GM19467 (cell line): ENCODE measurements around the gene COQ7.

Experiments
- ATAC-seq: cut with Tn5 transposase; IDR thresholded peaks from one replicate; pipeline ENCODE4 v1.9.1; 2021; ENCODE audit warnings: mild to moderate bottlenecking, moderate library complexity; ENCODE audit not compliant: unreplicated experiment

Gene COQ7

DNA sequence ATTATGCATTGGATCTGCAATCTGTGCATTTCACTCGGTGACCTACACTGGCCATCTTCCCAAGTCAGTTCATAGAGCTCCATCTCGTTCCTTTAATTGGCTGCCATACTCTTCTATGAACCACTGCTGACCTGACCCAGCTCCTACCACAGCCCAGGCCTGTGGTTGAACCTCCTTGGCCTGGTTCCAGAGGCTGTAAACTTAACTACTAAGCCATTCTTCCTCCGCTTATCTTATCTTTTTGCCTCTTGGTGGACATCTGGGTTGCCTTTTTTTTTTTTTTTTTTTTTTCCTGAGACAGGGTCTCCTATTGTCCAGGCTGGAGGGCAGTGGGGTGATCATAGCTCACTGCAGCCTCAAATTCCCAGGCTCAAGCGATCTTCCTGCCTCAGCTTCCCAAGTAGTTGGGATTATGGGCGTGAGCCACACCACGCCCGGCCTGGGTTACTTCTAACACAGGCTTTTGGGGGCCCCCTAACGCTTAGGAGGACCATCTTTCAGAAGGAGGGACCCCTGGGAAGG is 18.3 kb downstream of the COQ7 start:
- ATAC-seq: no peak

DNA sequence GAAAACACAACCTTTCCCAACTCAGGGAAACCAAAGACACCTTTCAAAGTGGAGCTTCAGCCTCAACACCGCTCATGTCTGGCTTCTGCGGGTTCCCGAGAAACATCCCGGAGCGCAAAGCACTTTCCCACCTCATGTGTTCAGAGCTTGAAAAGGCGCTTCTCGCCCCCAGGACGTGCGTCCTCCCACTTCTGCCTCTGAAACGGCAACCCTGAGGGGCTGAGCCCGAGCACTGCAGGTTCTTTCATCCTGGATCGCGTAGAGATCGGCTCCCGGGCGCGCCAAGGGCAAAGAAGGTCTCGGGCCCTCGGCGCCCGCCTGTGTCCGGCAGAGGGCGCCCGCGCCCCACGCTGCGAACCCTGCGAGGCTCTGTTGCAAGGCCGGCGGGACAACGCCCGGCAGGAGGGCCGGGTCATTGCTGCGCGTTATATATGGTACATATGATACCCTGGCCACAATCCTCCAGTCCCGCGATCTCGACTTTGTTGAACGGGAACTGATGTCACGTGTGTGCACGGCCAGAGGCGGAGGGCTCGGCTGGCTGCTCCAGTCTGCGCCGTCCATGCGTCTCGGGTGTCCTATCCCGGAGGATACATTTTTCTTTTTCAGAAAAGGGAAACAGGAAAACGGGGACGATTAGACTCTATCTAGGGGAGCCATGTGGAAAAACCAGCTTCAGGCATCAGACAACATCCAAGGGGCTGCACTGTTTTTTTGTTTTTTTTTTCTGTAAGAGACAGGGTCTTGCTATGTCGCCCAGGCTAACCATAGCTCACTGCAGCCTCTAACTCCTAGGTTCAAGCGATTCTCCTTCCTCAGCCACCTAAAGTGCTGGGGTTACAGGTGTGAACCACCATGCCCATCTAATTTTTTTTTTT is 19.1 kb downstream of the COQ7 start:
- ATAC-seq: peak; percentile 87

DNA sequence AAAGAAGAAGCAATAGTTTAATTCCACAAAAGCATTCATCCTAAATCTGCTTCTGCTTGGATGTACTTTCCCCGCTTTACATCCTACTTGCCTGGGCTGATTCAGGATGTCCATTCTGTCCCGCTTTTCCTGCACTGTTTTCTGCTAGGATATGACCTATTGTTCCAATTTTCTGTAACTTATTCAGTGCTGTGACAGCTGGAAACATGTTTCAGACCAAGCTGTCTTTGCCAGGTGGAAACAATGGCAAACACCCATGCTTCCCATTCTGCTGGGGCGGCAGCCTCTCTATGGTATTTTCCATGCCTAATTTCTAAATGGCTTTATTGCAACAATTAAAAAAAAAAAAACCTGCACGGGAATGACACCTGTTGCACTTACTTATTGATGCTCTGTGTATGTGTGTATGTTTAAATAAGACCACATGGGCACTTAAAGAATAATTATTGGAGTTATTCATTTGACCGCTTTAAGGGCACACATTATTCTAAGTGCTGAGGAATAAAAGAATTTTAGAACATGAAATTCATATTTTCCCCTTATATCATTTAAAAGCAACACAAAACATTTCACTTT is 21.0 kb downstream of the COQ7 start:
- no peak for ATAC-seq

DNA sequence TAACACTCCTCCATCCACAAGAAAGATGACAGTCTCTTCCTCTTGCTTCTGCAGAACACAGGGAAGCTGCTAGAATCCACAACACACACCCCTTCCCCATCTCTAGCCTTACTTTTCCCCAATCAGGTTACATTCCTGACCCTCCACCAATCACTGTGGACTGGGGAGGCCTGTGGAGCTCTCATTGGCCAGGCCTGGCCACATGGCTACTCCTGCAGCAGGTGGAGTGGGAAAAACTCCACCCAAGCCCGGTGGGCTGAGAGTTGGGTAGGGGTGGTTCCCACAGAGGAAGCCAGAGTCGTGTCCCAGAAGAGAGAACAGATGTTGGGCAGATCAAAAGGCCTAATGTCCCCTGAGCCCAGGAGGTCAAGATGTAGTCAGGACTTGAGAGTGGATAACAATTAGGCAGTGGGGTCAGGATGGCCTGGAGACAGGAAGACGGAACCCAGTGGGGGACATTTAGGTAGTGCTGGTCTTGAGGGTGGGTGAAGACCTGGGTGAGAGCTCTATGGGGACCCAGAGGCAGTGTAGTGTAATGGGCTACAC is 22.1 kb downstream of the COQ7 start:
- ATAC-seq: no peak

DNA sequence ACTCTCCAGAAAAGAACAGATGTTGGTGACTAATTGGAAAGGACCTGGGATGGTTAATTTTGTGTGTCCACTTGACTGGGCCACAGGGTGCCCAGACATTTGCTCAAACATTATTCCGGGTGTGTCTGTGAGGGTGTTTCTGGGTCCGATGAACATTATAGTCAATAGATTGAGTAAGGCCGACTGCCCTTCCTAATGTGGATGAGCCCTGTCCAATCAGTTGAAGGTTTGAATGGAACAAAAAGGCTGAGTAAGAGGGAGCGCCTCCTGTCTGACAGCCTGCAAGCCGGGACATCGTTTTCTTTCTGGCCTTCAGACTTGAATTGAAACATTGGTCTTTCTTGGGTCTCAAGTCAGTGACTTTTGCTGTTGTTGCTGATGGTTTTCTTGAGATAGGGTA is 23.5 kb downstream of the COQ7 start:
- no peak for ATAC-seq

DNA sequence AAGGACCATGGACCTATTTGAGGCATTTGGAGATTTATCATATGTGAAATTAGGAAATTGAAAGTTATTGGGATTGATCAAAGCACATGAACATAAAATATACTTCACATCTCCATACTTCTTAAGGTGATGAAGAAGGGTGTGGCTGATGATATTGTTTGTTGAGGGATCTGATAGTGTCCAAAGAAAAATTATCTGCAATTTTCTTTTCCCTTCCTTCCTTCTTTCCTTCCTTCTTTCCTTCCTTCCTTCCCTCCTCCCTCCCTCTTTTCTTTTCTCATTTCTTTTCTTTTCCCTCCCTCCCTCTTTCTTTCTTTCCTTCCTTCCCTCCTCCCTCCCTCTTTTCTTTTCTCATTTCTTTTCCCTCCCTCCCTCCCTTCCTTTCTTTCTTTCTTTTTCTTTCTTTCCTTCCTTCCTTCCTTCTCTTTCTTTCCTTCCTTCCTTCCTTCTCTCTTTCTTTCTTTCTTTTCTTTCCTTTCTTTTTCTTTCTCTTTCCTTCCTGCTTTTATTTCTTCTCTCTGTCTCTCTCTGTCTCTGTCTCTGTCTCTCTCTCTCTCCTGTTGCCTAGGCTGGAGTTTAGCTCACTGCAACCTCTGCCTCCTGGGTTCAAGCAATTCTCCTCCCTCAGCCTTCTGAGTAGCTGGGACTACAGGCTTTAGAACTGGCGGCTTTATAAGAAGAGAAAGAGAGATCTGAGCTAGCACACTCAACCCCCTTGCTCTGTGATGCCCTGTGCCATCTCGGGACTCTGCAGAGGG is 25.4 kb downstream of the COQ7 start:
- no peak for ATAC-seq

DNA sequence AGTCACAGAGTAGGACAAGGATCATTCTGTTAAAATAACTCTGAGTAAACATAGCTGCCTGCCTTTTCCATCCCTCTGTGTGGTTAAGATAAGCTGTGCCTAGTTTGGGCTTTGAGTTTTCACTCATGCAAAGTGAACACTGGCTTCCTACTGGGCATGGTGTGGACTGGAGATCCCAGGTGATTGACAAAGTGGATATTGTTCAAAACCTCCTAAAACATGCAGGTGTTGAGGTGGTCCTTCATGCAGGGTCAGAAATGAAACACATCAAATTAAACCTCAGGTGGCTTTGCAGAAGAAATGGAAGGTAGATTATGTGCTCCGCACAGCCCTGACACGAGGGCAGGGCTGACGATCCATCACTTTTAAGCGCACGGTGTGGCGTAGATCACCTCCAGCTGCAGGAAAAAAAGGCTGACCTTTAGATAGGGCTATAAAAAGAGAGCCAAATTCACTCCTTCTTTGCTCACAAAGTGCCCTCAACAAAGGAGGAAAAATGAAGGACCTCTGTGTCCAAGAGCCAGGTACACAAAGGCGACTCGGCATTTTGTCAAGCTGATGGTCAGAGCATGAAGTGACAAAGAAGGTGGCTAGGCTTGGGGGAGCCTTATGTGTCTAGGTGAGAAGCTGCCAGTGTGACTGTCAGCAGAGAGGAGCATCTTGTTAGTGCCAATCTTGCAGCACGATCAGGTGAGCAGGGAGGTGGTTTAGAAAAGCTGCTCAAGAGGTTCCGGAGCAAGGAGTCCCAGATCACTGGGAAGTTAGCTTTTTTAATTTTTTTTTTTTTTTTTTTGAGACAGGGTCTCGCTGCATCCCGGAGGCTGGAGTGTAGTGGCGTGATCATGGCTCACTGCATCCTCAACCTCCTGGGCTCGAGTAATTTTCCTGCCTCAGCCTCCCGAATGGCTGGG is 26.5 kb downstream of the COQ7 start:
- no peak for ATAC-seq

DNA sequence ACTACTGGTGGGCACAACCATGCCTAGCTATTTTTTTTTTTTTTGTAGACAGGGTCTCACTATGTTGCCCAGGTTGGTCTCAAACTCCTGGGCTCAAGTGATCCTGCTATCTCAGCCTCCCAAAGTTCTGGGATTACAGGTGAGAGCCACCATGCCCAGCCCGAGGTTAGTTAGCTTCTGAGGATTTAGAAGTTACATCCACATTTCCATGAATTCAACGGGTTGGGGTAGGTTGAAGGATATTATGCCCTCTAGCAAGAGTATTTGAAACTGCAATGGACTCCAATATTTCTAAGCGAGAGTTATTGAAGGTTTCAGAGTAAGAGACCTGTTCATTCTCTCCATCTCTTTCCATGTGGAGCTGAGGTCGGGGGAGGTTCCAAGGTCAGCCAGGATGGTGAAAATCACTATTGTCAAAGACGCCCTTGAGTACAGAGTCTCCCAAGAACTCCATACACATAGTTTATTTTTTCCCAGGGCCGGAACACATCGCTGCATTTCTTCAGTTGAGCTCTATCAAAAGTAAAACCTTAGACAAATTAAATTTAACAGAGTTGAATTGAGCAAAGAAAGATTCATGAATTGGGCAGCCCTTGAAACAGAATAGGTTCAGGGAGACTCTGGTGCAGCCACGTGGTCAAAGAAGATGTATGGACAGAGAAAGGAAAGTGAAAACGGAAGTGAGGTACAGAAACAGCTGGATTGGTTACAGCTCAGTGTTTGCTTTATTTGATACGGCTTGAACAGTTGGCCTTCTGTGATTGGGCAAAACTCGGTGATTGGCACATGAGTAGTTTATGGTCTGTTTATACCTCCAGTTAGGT is 27.3 kb downstream of the COQ7 start:
- ATAC-seq: no peak

DNA sequence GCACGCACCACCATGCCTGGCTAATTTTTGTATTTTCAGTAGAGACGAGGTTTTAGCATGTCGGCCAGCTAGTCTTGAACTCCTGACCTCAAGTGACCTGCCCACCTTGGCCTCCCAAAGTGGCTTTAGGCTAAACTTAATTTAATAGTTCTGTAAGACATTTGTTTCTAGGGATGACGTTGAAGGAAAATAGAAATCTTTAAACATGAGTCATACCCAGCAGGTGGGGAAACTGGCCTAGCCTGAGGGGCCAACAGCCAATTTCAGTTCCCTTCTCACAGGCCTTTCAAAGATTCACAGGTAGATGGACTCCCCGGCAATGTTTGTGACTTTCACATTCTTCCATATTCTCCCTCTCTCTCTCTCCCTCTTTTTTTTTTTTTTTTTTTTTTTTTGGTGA is 28.2 kb downstream of the COQ7 start:
- ATAC-seq: no peak

DNA sequence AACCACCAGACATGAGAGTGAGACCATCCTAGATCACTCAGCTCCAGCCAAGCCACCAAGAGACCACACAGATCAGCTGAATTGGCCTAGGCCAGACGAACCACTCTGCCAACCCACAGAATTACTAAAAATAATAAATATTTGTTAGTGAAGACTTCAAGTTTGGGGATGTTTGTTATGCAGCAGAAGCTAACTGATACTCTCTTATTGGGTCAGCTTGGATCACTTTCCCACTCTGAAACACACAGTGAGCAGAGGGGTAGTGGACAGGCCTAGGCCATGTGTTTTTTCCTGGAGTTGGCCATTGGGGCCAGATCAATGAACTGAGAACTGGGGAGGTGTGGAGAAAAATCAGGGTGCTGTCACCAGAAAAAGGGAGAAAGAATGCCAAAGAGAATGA is 30.8 kb downstream of the COQ7 start:
- no peak for ATAC-seq

DNA sequence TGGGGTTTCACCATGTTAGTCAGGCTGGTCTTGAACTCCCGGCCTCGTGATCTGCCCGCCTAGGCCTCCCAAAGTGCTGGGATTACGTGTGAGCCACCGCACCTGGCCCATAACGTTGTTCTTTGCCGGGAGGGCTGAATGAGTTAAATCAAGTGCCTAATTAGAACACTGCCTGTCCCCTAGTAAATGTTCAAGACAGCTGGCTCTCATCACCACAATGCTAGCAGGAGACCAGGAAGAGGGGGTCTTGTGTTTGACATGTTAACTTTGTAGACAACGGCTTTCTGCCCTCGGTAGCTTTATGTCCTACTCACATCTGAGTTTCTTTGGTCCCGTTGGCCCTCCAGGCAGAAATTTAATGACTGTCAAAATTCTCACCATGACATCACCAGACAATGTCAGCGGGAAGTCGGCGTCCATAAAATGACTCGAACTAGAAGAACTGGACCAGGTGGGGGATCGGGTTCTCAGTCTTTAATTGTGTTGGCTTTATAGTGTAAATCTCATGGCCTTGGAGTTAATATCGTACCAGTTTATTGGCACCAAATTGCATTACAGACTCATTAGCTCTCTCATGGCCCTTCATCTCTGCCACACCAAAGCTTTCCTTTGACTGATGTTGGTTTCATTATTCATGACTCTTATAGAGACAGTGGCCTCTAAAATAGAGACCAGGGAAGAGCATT is 34.9 kb downstream of the COQ7 start:
- ATAC-seq: no peak

DNA sequence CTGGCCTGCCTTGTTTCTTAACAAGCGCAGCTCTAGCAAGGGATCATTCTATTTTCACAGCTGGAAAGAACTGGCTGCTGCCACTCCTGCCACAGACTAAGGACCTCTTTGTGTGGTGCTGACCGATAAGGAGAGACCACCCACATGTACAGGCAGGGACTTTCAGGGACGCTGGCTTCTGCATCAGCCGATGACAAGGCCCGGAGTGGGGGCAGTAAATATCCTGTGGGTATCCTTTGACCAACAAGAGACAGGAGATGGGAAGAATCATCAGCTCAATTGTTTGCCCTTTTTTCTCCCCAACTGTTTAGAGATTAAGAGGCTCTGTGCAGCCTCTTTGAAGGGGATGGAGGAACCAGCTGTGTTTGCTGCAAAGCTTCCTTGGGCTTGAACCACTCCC is 37.2 kb downstream of the COQ7 start:
- ATAC-seq: no peak

DNA sequence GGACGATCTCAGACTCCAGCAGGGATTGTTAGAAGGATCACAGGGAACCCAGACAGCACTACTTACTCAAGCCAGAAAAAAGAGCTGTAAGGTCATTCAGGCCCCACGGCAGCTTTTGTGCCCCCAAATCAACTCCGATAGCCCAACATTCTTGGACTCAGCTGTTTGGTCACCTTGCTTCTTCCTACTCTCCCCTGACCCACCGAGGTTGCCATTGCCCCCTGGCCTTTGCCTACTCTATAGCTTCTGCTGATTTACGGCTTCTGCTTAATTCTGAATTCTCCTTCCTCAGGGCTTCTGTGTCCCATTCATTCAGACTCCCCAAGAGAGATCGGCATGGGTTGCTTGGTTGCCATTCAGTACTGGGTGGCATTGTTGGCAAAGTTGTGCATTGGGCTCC is 37.7 kb downstream of the COQ7 start:
- no peak for ATAC-seq

DNA sequence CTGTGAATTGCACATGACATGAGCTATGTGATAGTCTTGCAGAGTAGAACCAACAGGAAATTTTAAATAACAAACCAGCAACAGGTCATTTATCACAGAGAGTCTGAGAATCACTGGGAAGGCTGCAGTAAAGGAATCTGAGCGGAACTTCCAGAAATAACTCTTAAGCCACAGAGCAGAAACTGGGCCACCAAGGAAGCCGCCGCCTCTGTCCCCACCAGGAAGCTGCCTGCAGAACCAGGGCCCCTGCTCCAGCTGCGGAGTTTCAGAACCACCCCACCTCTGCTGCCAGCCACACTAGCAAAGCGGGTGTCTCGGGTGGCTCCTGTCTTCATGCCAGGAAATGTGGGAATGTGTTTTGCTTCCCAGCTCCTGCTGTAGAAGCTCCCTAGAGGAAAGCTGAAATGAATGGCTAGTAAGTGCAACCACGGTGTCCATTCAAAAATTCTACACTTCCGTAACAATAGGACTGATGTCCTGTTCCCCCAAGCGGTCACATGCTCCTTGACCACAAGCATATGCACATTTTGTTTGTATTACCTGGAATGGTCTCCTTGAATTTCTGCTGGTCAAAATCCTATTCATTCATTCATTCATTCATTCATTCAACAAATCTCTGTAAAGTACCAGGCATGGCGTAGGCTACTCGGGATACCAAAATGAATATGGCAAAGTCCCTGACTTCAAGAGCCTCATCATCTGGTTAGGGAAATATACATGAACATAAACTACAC is 38.6 kb downstream of the COQ7 start:
- ATAC-seq: no peak

DNA sequence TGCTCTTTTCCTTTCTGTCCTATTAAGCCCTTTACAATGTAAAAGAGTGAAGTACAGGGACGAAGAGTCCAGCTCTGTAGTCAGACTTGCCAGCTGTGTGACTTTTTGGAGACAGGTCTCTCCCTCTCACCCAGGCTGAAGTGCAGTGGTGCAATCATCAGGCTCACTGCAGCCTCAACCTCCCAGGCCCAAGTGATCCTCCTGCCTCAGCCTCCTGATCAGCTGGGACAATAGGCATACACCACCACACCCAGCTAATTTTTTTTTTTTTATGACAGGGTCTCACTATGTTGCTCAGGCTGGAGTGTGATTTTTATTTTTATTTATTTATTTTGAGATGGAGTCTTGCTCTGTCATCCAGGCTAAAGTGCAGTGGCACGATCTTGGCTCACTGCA is 39.2 kb downstream of the COQ7 start:
- ATAC-seq: no peak

DNA sequence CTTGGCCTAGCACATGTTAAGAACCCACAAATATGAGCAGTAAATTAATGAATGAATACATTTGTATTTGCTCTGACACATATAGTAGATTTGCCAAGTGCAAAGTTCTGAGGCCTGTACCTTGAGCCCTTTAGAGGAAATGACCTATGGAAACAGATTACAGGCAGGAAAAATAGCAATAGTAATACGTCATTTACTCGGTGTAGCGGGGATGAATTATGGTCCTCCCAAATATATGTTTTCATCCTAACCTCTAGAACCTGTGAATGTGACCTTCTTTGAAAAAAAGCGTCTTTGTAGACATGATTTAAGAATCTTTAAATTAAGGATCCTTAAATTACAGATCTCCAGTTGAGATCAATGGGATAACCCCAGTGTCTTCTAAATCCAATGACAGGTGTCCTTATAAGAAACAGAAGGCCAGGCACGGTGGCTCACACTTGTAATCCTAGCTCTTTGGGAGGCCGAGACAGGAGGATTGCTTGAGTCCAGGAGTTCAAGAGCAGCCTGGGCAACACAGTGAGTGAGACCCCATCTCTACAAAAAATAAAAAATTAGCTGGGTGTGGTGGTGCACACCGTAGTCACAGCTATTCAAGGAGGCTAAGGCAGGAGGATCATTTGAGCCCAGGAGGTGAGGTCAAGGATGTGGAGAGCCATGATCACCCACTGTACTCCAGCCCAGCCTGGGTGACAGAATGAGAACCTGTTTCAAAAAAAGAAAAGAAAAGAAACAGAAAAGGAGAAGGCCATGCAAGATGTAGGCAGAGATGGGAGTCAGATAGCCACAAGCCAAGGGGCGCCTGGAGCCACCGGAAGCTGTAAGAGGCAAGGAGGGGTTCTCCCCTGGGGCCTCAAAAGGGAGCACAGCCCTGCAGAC is 41.2 kb downstream of the COQ7 start:
- ATAC-seq: no peak

DNA sequence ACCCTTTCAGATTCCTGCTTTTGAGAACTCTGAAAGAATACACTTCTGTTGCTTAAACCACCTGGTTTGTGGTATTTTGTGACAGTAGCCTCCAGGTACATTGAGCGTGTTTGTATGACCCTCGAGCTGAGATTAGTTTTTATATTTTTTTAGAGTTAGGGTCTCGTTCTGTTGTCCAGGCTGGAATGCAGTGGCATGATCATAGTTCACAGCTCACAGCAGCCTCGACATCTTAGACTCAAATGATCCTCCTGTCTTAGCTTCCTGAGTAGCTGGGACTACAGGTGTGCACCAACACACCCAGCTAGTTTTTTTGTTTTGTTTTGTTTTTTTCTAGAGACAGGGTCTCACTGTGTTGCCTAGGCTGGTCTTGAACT is 41.9 kb downstream of the COQ7 start:
- ATAC-seq: no peak
